Upper lobe of right lung (tissue), 1 donor: Measurements from ENCODE around the gene ZNF366. TPM values are rescaled to one million over a fixed set of nuclear protein-coding genes. Genes with fewer than 3 reads are reported as not detected.

Source experiments
- ATAC-seq: fragments of 200-7000 bp; cut with Tn5 transposase; one replicate; pipeline ENCODE4 v1.9.1; 2020; ENCODE audit warnings: mild to moderate bottlenecking, moderate library complexity
- DNase-seq: peaks from one replicate; pipeline ENCODE4 v3.0.0-alpha.2; 2020
- H3K27ac ChIP-seq: fragments of 200-600 bp; one replicate; pipeline ENCODE4 v1.8.0; 2022
- H3K27me3 ChIP-seq: fragments of 200-600 bp; one replicate; pipeline ENCODE4 v1.8.0; 2022; ENCODE audit warnings: mild to moderate bottlenecking
- H3K36me3 ChIP-seq: fragments of 200-600 bp; one replicate; pipeline ENCODE4 v1.8.0; 2022
- H3K4me1 ChIP-seq: fragments of 200-600 bp; one replicate; pipeline ENCODE4 v1.8.0; 2022
- H3K4me3 ChIP-seq: fragments of 200-600 bp; one replicate; pipeline ENCODE4 v1.8.0; 2022; ENCODE audit warnings: mild to moderate bottlenecking
- H3K9me3 ChIP-seq: fragments of 200-600 bp; one replicate; pipeline ENCODE4 v1.8.0; 2022
- CTCF ChIP-seq: fragments of 200-600 bp; IDR thresholded peaks from one replicate; pipeline ENCODE4 v1.8.0; 2022; ENCODE audit warnings: antibody characterized with exemption
- intact Hi-C: fragments of 100-400 bp; cut with DNase I; formaldehyde crosslinking; loops from one replicate; pipeline ENCODE4 v1.11.0; 2022
- total RNA-seq: library from RNA; stranded (reverse); fragmentation: NEBNext Ultra II Directional; extraction: Animal tissue kit (Norgen Biotek cat#: 25700); gene quantifications from one replicate; pipeline ENCODE4 v1.2.1, GENCODE V29; 2021
- donor health status: DM: no; HTN: yes; CAD: no; lungs with severe emphysema.

The ZNF366 gene
- total RNA-seq, 1 donor from 2014 or later: 12.2 TPM

- ATAC-seq: no peak
- no peaks in the 10 kb centered on the region for H3K27me3 ChIP-seq
- TF ChIP-seq CTCF: no peak
Observed at GRCh38 chr5:72511366-72511765, 4.2 kb upstream of the ZNF366 start.

GRCh38 chr5:72510610-72511181 lies 3.5 kb upstream of the ZNF366 start:
- no peaks in the 10 kb centered on the region for H3K9me3 ChIP-seq
- no peak overlapping the region for H3K27ac ChIP-seq
- intact Hi-C loops: no loop called here

More at GRCh38 chr5:72511366-72511765, 4.2 kb upstream of the ZNF366 start:
- peaks cover 19% of the 10 kb centered on the region for H3K4me1 ChIP-seq
- H3K27ac ChIP-seq: no peak overlapping the region
- intact Hi-C loops: no loop called here
- no peak for DNase-seq
- H3K9me3 ChIP-seq: no peaks in the 10 kb centered on the region
- H3K4me3 ChIP-seq: no peak overlapping the region
- H3K36me3 ChIP-seq: no peaks in the 10 kb centered on the region

GRCh38 chr5:72509401-72509800 lies 2.2 kb upstream of the ZNF366 start:
- H3K27ac ChIP-seq: no peak overlapping the region
- ATAC-seq (no peak), DNase-seq (no peak)
- intact Hi-C loops: no loop called here
- no peaks in the 10 kb centered on the region for H3K27me3 ChIP-seq
- no peaks in the 10 kb centered on the region for H3K9me3 ChIP-seq
- H3K4me1 ChIP-seq: peaks cover 19% of the 10 kb centered on the region
- no peak for TF ChIP-seq CTCF
- H3K4me3 ChIP-seq: no peak overlapping the region
- no peaks in the 10 kb centered on the region for H3K36me3 ChIP-seq

More at GRCh38 chr5:72510610-72511181, 3.5 kb upstream of the ZNF366 start:
- Histone ChIP-seq H3K27me3 (no peaks in the 10 kb centered on the region), H3K36me3 (no peaks in the 10 kb centered on the region), H3K4me1 (peaks cover 19% of the 10 kb centered on the region), H3K4me3 (no peak overlapping the region)
- TF ChIP-seq CTCF: no peak
- peak; percentile 47 for ATAC-seq
- DNase-seq: no peak

DNA sequence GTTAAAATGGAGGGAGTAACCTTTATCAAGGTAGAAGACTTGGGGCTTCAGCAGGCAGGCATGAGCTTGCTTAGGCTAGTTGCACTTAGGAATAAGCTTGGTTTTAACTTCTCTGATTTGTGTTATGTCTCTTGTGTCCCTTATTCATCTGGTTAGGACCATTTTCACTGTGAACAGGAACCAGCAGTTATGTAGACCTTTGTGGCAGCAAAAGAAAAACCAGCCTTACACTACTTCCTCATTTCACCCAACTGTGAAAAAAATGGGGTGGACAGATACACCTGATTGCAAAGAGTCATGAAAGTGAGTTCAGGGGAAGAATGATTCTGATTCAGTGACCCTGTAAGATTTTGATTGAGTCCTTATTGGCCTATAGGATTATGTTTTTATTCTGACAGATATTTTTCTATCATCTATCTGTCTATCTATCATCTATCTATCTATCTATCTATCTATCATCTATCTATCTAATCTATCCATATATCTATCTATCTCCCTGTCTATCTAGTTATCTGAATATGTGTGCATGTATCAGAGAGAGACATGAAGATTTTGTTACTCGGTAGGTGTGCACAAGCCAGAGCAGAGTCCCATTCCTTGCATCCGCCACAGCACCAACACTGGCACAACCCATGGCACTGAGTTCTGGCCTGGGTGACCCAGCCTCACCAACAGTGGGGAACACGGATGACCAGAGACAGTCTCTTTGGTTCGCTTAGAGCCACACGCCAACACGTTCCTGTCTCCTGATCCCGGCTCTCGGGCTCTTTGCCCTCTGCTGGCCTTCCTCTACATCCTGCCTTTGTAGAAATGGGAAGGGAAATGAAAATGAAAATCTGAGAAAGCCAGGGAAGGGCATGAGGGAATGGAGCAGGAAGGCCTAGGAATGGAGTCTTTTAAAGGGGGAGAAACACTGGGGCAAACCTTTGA lies 1.3 kb upstream of the ZNF366 start:
- peak; percentile 10 for TF ChIP-seq CTCF
- intact Hi-C loops: no loop called here
- Histone ChIP-seq H3K9me3 (no peaks in the 10 kb centered on the region), H3K27me3 (no peaks in the 10 kb centered on the region), H3K36me3 (no peaks in the 10 kb centered on the region), H3K27ac (no peak overlapping the region), H3K4me1 (peaks cover 19% of the 10 kb centered on the region), H3K4me3 (no peak overlapping the region)
- peak; percentile 38 for ATAC-seq
- DNase-seq: no peak

DNA sequence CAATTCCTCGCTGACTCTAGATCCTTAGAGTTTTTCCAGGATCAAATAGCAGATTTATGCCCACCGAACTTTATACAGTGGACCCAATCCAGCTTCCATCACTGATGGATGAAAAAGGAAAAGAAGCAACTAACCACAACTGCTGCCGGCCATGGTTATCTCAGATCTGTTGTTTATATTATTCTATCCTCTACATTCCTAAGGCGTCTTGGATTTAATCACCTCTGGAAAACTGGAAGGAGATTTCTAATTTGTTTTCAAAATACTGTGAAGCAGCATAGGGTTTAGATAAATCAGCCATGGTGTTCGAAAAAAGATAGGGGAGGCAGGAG lies 663 bp upstream of the ZNF366 start:
- DNase-seq (no peak), ATAC-seq (no peak)
- Histone ChIP-seq H3K27me3 (no peaks in the 10 kb centered on the region), H3K27ac (peak overlapping the region; percentile 70), H3K4me3 (peak overlapping the region; percentile 41), H3K4me1 (peaks cover 19% of the 10 kb centered on the region), H3K36me3 (no peaks in the 10 kb centered on the region), H3K9me3 (no peaks in the 10 kb centered on the region)
- TF ChIP-seq CTCF: no peak
- intact Hi-C loops: no loop called here
